Retinal pigment epithelial cell (primary cell): ENCODE results near the gene TRIO.

ENCODE experiments used
- DNase-seq: peaks from one replicate; pipeline ENCODE4 v3.0.0-alpha.2; 2010; ENCODE audit warnings: low read depth
- H3K4me3 ChIP-seq: 2 replicates; pipeline ENCODE4 v1.5.1; 2011; ENCODE audit warnings: mild to moderate bottlenecking, low read length, control low read depth, moderate library complexity
- CTCF ChIP-seq: conservative IDR thresholded peaks from 2 replicates; pipeline ENCODE4 v1.5.1; 2011; ENCODE audit warnings: low read depth, low read length, control low read depth, inconsistent platforms

Gene TRIO

GRCh38 chr5:14107536-14107935 is 35.6 kb upstream of the TRIO start:
- no peak for TF ChIP-seq CTCF
- no peak overlapping the region for H3K4me3 ChIP-seq
- DNase-seq: no peak

GRCh38 chr5:14108170-14108996 is 34.8 kb upstream of the TRIO start:
- peak; percentile 29 for DNase-seq
- H3K4me3 ChIP-seq: no peak overlapping the region
- peak; percentile 69 for TF ChIP-seq CTCF

GRCh38 chr5:14109041-14109747 is 33.9 kb upstream of the TRIO start:
- DNase-seq: no peak
- H3K4me3 ChIP-seq: no peak overlapping the region
- TF ChIP-seq CTCF: no peak

GRCh38 chr5:14109771-14110170 is 33.4 kb upstream of the TRIO start:
- TF ChIP-seq CTCF: no peak
- H3K4me3 ChIP-seq: no peak overlapping the region
- DNase-seq: no peak

- H3K4me3 ChIP-seq: no peak overlapping the region
- no peak for TF ChIP-seq CTCF
- DNase-seq: no peak
Measured at GRCh38 chr5:14110196-14110595, 32.9 kb upstream of the TRIO start.

GRCh38 chr5:14110680-14111079 is 32.5 kb upstream of the TRIO start:
- no peak overlapping the region for H3K4me3 ChIP-seq
- DNase-seq: no peak
- TF ChIP-seq CTCF: no peak
